Large intestine (tissue), 3 donors: ENCODE data around the gene MYO7A. TPM values are rescaled to one million over a fixed set of nuclear protein-coding genes. Genes with fewer than 3 reads are reported as not detected.
A peak's percentile ranks its signal among the peaks of the same experiment; 100 is the strongest.

ENCODE experiments used
- DNase-seq, 2 donors: peaks; one replicate each; pipeline versions ENCODE4 v3.0.0 to v3.0.0-alpha.2; 2013
- H3K27ac ChIP-seq: one replicate; pipeline ENCODE4 v1.5.1; 2013; ENCODE audit warnings: low read length
- H3K27me3 ChIP-seq: 2 replicates; pipeline ENCODE4 v1.6.1; 2013; ENCODE audit warnings: low read length; ENCODE audit not compliant: control insufficient read depth, insufficient read depth
- H3K36me3 ChIP-seq: 2 replicates; pipeline ENCODE4 v1.6.1; 2013; ENCODE audit warnings: low read length; ENCODE audit not compliant: control insufficient read depth, insufficient read depth
- H3K4me1 ChIP-seq: one replicate; pipeline ENCODE4 v1.6.1; 2013; ENCODE audit warnings: low read length; ENCODE audit not compliant: control insufficient read depth, insufficient read depth
- H3K4me3 ChIP-seq: one replicate; pipeline ENCODE4 v1.5.1; 2013; ENCODE audit warnings: low read length
- H3K9me3 ChIP-seq: one replicate; pipeline ENCODE4 v1.6.1; 2013; ENCODE audit warnings: mild to moderate bottlenecking, low read depth, low read length, moderate library complexity; ENCODE audit not compliant: control insufficient read depth
- WGBS: methylation state at CpG from one replicate; pipeline ENCODE4 v1.1.5; 2013; ENCODE audit warnings: low lambda C conversion rate; ENCODE audit not compliant: insufficient coverage; 5-methylcytosine and 5-hydroxymethylcytosine counted together
- polyA plus RNA-seq: library from polyadenylated mRNA; unstranded; fragments of 120-200 nt; gene quantifications from one replicate; pipeline ENCODE4 v1.2.1, GENCODE V29; 2013

MYO7A gene
- polyA plus RNA-seq, 1 donor: 68.4 TPM

GRCh38 chr11:77111946-77112345 is 16.1 kb upstream of the MYO7A start:
- H3K4me3 ChIP-seq: no peak overlapping the region
- peaks cover 35% of the 10 kb centered on the region for H3K36me3 ChIP-seq
- no peak for DNase-seq
- peaks cover 11% of the 10 kb centered on the region for H3K4me1 ChIP-seq
- no peaks in the 10 kb centered on the region for H3K27me3 ChIP-seq
- no peaks in the 10 kb centered on the region for H3K9me3 ChIP-seq
- 100% methylated on average over 3 of the region's 6 CpGs for WGBS
- no peak overlapping the region for H3K27ac ChIP-seq

- no peaks in the 10 kb centered on the region for H3K9me3 ChIP-seq
- H3K4me1 ChIP-seq: peaks cover 6% of the 10 kb centered on the region
- no peaks in the 10 kb centered on the region for H3K27me3 ChIP-seq
- no peak overlapping the region for H3K4me3 ChIP-seq
- no CpG with 5 or more reads among the region's 20 CpGs for WGBS
- peaks cover 44% of the 10 kb centered on the region for H3K36me3 ChIP-seq
- H3K27ac ChIP-seq: no peak overlapping the region
- DNase-seq: no peak
Observed at GRCh38 chr11:77112641-77113381, 15.2 kb upstream of the MYO7A start.

GRCh38 chr11:77113382-77114088 is 14.5 kb upstream of the MYO7A start:
- H3K27me3 ChIP-seq: no peaks in the 10 kb centered on the region
- H3K4me3 ChIP-seq: no peak overlapping the region
- peaks cover 51% of the 10 kb centered on the region for H3K36me3 ChIP-seq
- no CpG with 5 or more reads among the region's 8 CpGs for WGBS
- no peak overlapping the region for H3K27ac ChIP-seq
- DNase-seq: peak in 1 of 2 donors; percentile 37
- H3K9me3 ChIP-seq: no peaks in the 10 kb centered on the region
- no peaks in the 10 kb centered on the region for H3K4me1 ChIP-seq

- no peaks in the 10 kb centered on the region for H3K4me1 ChIP-seq
- H3K4me3 ChIP-seq: no peak overlapping the region
- no peak overlapping the region for H3K27ac ChIP-seq
- no peak for DNase-seq
- WGBS: no CpG with 5 or more reads among the region's 13 CpGs
- no peaks in the 10 kb centered on the region for H3K9me3 ChIP-seq
- H3K27me3 ChIP-seq: no peaks in the 10 kb centered on the region
- H3K36me3 ChIP-seq: peaks cover 56% of the 10 kb centered on the region
Observed at GRCh38 chr11:77114089-77114463, 14.0 kb upstream of the MYO7A start.

GRCh38 chr11:77115181-77115611 is 12.8 kb upstream of the MYO7A start:
- Histone ChIP-seq H3K9me3 (no peaks in the 10 kb centered on the region), H3K27me3 (no peaks in the 10 kb centered on the region), H3K36me3 (peaks cover 67% of the 10 kb centered on the region), H3K27ac (no peak overlapping the region), H3K4me1 (no peaks in the 10 kb centered on the region), H3K4me3 (no peak overlapping the region)
- DNase-seq: no peak
- no CpG with 5 or more reads among the region's 16 CpGs for WGBS

GRCh38 chr11:77115956-77116355 is 12.1 kb upstream of the MYO7A start:
- Histone ChIP-seq H3K4me1 (no peaks in the 10 kb centered on the region), H3K36me3 (peaks cover 75% of the 10 kb centered on the region), H3K9me3 (no peaks in the 10 kb centered on the region), H3K27ac (no peak overlapping the region), H3K4me3 (no peak overlapping the region), H3K27me3 (no peaks in the 10 kb centered on the region)
- WGBS: no CpG with 5 or more reads among the region's 15 CpGs
- no peak for DNase-seq

GRCh38 chr11:77117492-77117891 is 10.6 kb upstream of the MYO7A start:
- H3K27me3 ChIP-seq: no peaks in the 10 kb centered on the region
- H3K9me3 ChIP-seq: no peaks in the 10 kb centered on the region
- no peak overlapping the region for H3K4me3 ChIP-seq
- H3K36me3 ChIP-seq: peaks cover 84% of the 10 kb centered on the region
- no peak overlapping the region for H3K27ac ChIP-seq
- no peaks in the 10 kb centered on the region for H3K4me1 ChIP-seq
- DNase-seq: no peak
- no CpG with 5 or more reads among the region's 7 CpGs for WGBS

GRCh38 chr11:77118086-77118485 is 10.0 kb upstream of the MYO7A start:
- Histone ChIP-seq H3K36me3 (peaks cover 86% of the 10 kb centered on the region), H3K27me3 (no peaks in the 10 kb centered on the region), H3K9me3 (no peaks in the 10 kb centered on the region), H3K4me3 (no peak overlapping the region), H3K27ac (no peak overlapping the region), H3K4me1 (no peaks in the 10 kb centered on the region)
- whole genome bisulfite sequencing: no CpG with 5 or more reads among the region's 17 CpGs
- no peak for DNase-seq

- no peak for DNase-seq
- Histone ChIP-seq H3K27ac (no peak overlapping the region), H3K9me3 (no peaks in the 10 kb centered on the region), H3K4me1 (no peaks in the 10 kb centered on the region), H3K4me3 (no peak overlapping the region), H3K36me3 (peaks cover 93% of the 10 kb centered on the region), H3K27me3 (no peaks in the 10 kb centered on the region)
- no CpG with 5 or more reads among the region's 12 CpGs for WGBS
Observed at GRCh38 chr11:77118971-77119370, 9.1 kb upstream of the MYO7A start.

- Histone ChIP-seq H3K27ac (no peak overlapping the region), H3K9me3 (no peaks in the 10 kb centered on the region), H3K27me3 (no peaks in the 10 kb centered on the region), H3K4me1 (no peaks in the 10 kb centered on the region), H3K36me3 (peaks cover 93% of the 10 kb centered on the region), H3K4me3 (no peak overlapping the region)
- no CpG with 5 or more reads among the region's 9 CpGs for WGBS
- no peak for DNase-seq
Observed at GRCh38 chr11:77119531-77119936, 8.5 kb upstream of the MYO7A start.
